MV-4-11 (cell line): Measurements from ENCODE around the gene SLC39A11.
A peak's percentile ranks its signal among the peaks of the same experiment; 100 is the strongest.

Source experiments
- DNase-seq: peaks from one replicate; lab custom pipeline; 2025; lab: John Stamatoyannopoulos, UW

SLC39A11 gene

GRCh38 chr17:72684405-72685020 lies 408.0 kb downstream of the SLC39A11 start:
- DNase-seq: no peak

DNA sequence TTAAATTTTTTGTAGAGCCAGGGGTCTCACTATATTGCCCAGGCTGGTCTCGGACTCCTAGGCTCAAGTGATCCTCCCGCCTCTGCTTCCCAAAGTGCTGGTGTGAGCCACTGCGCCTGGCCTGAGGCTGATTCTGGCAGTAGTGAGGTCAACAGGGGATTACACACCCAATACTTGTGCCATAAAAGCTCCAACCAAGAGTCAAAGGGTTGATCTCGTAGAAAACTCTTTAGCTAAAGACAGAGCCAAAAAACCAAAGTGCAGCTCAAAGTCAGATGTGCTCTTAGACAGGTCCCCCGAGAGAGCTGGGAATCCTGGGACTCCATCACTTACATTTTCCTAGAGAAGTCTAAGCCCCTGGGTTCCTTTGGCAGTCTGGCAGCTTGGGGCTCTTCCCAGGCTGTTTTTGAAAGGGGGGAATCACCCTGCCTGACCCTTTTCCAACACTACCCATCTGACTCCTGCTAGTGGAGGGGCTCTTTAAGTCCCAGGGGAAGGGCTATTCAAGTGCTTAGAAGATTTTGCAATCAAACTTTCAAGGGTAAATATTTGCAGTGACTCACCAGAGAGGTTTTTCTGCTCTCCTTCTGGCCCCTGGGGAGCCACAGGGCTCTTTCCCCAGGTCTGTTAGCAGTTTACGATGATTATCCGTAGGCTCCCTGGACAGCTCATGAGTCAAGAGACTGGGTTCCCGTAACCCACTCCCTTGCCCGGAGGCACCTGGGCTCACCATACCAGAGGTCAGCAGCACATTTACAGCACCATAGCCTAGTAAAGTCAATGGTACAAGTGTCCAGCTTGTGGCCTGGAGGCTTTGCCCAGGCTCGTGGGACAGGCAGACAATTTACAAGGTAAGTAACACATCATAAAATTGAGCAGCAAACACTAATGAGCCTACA lies 408.7 kb downstream of the SLC39A11 start:
- peak; percentile 70 for DNase-seq

- no peak for DNase-seq
Observed at GRCh38 chr17:72682605-72683004, 409.9 kb downstream of the SLC39A11 start.

GRCh38 chr17:72681844-72682243 lies 410.6 kb downstream of the SLC39A11 start:
- DNase-seq: no peak

- DNase-seq: no peak
Observed at GRCh38 chr17:72677714-72678390, 414.6 kb downstream of the SLC39A11 start.

DNA sequence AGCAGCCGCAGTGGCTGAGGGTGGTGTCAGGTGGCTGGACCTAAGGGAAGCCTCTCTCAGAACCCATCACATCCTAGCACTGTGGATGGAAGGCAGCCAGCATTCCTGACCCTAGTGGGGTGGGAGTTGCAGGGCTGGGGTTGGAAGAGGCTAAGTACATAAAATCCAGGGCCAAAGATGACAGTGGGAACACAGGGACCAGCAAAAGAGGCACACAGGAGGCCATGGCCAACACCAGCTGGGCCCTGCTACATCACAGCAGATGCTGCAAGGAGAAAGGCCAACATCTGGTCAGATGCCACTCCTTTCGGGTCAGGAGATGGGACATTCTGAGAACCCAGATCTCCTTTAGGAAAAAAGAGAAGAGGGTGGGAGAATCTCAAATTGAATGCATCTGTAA lies 415.4 kb downstream of the SLC39A11 start:
- DNase-seq: no peak

- DNase-seq: no peak
Observed at GRCh38 chr17:72672729-72673128, 419.8 kb downstream of the SLC39A11 start.

DNA sequence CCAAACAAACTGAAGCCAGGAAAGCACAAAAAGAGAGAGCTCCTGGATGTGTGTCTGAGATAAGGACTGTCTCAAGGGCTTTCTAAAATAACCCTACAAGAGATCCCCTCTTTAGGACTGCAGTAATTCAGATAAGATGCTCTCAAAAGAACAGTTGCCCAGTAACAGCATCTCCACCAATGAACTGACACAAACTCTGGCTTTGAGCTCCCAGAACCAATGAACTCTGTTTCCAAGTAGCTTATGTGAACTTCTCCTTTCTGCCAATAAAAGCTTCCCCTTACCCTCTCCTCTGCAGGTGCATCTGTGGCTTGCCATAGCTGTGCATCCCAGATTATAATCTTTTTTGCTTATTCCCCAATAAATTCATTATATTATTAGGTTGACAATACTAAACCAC lies 421.5 kb downstream of the SLC39A11 start:
- peak; percentile 20 for DNase-seq

DNA sequence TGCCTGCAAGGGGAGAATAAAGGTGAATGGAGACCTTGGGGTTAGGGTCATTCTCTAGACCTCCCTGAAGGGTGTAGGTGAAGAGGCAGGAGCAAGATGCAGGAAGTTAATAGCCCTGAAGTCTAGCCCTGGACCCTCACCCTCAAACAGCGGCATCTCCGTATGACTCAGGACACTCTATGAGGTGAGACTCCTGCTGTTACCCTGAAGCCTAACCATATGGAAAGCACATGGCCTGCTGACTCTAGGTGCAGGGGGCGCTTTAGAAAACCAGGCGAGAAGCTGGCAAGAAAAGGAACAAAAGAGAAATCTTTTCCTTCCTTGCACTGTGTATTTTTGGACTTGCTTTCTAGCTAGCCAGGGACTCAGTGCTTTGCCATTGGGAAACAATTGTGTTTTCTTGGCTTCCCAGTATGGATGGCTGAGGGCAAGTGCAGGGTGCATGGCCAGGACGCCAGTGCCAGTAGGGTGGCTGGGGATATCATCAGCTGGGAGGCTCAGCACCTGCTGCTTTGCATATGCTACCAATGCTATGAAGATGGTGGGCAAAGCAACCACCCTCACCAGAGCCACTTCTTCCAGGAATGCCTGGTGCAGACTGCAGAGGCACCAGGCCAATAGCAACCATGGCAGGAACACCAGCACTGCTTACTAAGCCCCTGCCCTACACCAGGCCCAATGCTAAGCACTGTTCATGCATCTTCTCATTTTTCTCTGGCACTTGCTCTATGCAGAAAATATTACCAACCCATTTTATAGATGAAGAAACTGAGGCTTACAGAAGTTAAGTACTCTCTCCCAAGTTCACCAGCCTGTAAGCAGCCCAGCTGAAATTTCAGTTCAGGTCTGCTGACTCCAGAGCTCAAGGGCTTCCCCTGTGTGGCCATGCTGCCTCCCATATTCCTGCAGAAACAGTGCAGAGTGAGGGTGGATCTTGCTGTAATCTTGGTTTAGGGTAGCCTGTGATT lies 425.1 kb downstream of the SLC39A11 start:
- no peak for DNase-seq

DNA sequence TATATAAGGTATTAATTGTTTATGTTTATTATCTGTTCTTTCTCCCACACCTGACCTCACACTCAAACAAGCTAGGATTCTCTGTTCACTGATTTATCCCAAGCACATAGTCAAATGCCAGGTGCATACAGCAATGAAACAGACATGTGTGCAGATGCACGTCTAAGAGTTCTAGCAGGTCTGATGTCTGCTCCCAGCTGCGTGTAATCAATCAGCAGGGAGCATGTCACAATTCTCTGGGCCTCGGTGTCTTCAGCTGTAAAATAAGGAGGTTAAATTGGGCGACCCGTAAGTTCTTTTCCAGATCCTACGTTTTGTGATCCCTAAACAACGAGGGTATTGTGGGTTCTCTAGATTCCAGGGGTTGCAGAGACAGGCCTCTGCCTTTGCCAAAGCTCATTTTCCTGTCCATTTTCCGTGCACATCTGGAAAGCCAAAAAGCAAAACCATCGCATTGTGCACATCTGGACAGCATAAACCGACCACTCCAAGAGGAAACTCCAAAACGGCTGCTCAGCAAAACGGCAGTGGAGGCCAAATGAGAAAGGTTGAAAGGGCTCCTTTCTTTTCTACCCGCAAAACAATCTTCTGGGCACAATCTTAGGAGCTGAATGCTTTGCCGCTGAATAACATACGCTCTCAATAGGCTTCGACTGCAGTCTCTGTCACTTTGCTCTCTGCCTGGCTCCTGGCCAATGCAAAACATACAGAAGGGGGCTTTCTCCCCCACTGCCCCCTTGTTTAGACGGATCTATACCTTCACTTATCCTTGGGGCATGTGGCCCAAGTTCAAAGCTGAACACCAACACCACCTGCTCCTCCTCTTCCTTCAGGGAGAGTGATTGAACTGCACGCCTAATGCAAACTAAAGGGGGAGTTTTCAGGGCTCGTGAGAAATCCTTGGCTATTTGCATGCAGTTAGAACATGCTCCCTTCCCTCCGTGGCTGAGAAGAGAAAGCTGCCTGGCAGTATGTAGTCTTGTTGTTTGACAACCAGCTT lies 426.3 kb downstream of the SLC39A11 start:
- no peak for DNase-seq

- DNase-seq: no peak
Observed at GRCh38 chr17:72662827-72663190, 429.7 kb downstream of the SLC39A11 start.

DNA sequence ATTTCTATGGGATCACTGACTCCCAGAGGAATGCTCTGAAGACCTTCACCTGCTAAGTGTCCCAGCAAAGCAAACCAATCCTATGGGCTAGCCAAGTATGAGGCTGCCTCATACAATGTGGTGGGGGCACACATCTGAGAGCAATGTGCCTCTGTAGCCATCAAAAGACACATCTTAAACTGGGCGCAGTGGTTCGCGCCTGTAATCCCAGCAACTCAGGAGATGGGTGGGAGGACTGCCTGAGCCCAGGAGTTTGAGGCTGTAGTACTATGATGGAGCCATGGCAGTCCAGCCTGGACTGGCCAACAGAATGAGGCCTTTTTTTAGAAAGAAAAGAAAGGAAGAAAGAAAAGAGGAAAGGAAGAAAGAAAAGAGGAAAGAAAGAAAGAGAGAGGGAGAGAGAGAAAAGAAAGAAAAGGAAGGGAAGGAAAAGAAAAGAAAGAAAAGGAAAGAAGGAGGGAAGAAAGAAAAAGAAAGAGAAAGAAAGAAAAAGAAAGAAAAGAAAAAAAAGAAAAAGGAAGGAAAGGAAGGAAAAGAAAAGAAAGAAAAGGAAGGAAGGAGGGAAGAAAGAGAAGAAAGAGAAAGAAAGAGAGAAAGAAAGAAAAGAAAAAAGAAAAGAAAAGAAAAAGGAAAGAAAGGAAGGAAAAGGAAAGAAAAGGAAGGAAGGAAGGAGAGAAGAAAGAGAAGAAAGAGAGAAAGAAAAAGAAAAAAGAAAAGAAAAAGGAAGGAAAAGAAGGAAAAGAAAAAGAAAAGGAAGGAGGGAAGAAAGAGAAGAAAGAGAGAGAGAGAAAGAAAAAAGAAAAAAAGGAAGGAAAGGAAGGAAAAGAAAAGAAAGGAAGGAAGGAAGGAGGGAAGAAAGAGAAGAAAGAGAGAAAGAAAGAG lies 430.3 kb downstream of the SLC39A11 start:
- no peak for DNase-seq

- no peak for DNase-seq
Observed at GRCh38 chr17:72661116-72661944, 431.2 kb downstream of the SLC39A11 start.

GRCh38 chr17:72660274-72661115 lies 432.0 kb downstream of the SLC39A11 start:
- DNase-seq: no peak

GRCh38 chr17:72659811-72660210 lies 432.7 kb downstream of the SLC39A11 start:
- DNase-seq: no peak

DNA sequence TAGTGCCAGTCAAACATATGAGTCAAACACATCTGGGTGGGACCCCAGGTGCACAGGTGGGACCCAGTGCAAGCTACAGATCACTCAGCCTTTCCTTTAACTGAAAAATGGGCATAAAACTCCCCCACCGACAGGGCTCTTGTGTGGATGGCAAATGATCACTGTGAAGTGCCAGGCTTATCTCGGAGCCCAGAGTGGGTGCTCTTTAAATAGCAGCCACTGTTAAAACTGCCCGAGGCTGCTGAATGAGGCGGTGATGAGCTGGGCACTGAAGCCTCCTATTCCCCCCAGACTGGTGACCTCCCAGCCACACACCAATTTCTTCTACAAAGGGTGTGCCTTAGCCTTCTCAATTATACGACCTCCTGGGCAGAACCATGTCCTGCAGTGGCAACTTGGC lies 433.8 kb downstream of the SLC39A11 start:
- DNase-seq: no peak

- DNase-seq: no peak
Observed at GRCh38 chr17:72657467-72658317, 434.8 kb downstream of the SLC39A11 start.
